Measurements from ENCODE around the gene PGAP2. TPM values are rescaled to one million over a fixed set of nuclear protein-coding genes. Genes with fewer than 3 reads are reported as not detected.
A peak's percentile ranks its signal among the peaks of the same experiment; 100 is the strongest.
"Not testable (repeated sequence)": the region's sequence is repeated elsewhere in the genome, so short reads cannot be mapped to it uniquely, and the experiment has no call there.

The PGAP2 gene
- polyA plus RNA-seq, 2 donors, result 34.0 to 36.9 TPM

- WGBS, 2 donors, result 49 to 57% methylated on average over 4 of the region's 4 CpGs
- no peaks in the 10 kb centered on the region for H3K9me3 ChIP-seq (ENCODE audit: control insufficient read depth in 2 of 2, insufficient read depth in 1 of 2, low read depth in 1 of 2, low read length in 1 of 2)
- peak overlapping the region; percentile 32 to 41 for H3K27ac ChIP-seq (ENCODE audit: low read depth in 2 of 2, low read length in 1 of 2)
- peaks cover 4 to 11% of the 10 kb centered on the region in 2 donors for H3K4me1 ChIP-seq (ENCODE audit: control insufficient read depth in 2 of 2, insufficient read depth in 2 of 2, low read length in 1 of 2)
- H3K4me3 ChIP-seq (ENCODE audit: low read depth in 1 of 2, low read length in 2 of 2), result no peak overlapping the region
- H3K36me3 ChIP-seq (ENCODE audit: control insufficient read depth in 2 of 2, insufficient read depth in 2 of 2, low read length in 1 of 2), result no peaks in the 10 kb centered on the region
- H3K27me3 ChIP-seq (ENCODE audit: control insufficient read depth in 1 of 2, insufficient read depth in 2 of 2, low read length in 2 of 2), result no peaks in the 10 kb centered on the region
These were observed 51.1 kb downstream of the PGAP2 start for GRCh38 chr11:3859373-3859881.

DNA sequence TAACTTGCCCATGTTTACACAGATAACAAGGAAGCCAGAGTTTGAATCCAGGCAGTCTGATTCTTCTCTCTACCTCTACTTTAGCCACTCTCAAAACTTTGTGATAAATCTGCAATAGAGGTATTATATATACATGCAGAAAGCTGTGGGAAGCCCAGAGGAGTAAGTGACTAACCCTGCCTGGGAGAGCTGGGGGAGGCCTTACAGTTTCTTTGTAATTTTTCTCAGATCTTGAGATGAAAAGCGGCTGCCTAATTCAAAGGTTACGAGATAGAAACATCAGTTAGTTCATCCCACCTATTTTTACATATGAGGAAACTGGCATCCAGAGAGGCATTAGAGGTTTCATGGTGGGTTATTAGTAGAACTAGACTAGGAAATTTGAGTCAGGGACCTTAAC is 52.0 kb downstream of the PGAP2 start:
- H3K9me3 ChIP-seq (ENCODE audit: control insufficient read depth in 2 of 2, insufficient read depth in 1 of 2, low read depth in 1 of 2, low read length in 1 of 2), result no peaks in the 10 kb centered on the region
- H3K27me3 ChIP-seq (ENCODE audit: control insufficient read depth in 1 of 2, insufficient read depth in 2 of 2, low read length in 2 of 2), result no peaks in the 10 kb centered on the region
- peaks cover 4 to 10% of the 10 kb centered on the region in 2 donors for H3K4me1 ChIP-seq (ENCODE audit: control insufficient read depth in 2 of 2, insufficient read depth in 2 of 2, low read length in 1 of 2)
- no peak overlapping the region for H3K27ac ChIP-seq (ENCODE audit: low read depth in 2 of 2, low read length in 1 of 2)
- H3K36me3 ChIP-seq (ENCODE audit: control insufficient read depth in 2 of 2, insufficient read depth in 2 of 2, low read length in 1 of 2), result no peaks in the 10 kb centered on the region
- H3K4me3 ChIP-seq (ENCODE audit: low read depth in 1 of 2, low read length in 2 of 2), result no peak overlapping the region
- 81 to 88% methylated on average over 2 of the region's 2 CpGs for WGBS, 2 donors

GRCh38 chr11:3860898-3861393 is 52.6 kb downstream of the PGAP2 start:
- H3K36me3 ChIP-seq (ENCODE audit: control insufficient read depth in 2 of 2, insufficient read depth in 2 of 2, low read length in 1 of 2); H3K4me3 ChIP-seq (ENCODE audit: low read depth in 1 of 2, low read length in 2 of 2); H3K9me3 ChIP-seq (ENCODE audit: control insufficient read depth in 2 of 2, insufficient read depth in 1 of 2, low read depth in 1 of 2, low read length in 1 of 2); H3K27me3 ChIP-seq (ENCODE audit: control insufficient read depth in 1 of 2, insufficient read depth in 2 of 2, low read length in 2 of 2): not testable (repeated sequence)
- H3K27ac ChIP-seq (ENCODE audit: low read depth in 2 of 2, low read length in 1 of 2), result peak overlapping the region in 1 of 2 donors; percentile 2
- 74 to 78% methylated on average over 4 of the region's 4 CpGs for WGBS, 2 donors
- H3K4me1 ChIP-seq (ENCODE audit: control insufficient read depth in 2 of 2, insufficient read depth in 2 of 2, low read length in 1 of 2), result peaks cover 4 to 12% of the 10 kb centered on the region in 2 donors

DNA sequence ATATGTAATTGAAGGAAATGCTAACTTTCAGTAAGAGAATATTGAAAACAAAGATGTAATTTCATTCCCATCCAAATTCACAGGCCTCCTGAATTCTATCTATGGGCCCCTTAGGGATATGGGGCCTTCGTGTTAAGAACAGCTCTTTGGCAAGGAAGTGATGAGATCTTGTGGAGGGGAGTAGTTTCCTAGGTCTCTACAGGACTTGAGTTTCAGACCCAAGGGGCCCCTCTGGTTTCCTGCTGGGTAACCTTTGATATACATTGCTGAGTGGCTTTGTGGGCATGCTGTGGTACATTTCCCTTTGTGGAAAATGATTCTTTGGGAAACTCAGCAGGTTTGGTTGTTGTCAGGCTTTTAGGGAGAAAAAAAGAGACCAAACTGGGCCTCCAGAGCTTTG is 53.3 kb downstream of the PGAP2 start:
- no peaks in the 10 kb centered on the region for H3K9me3 ChIP-seq (ENCODE audit: control insufficient read depth in 2 of 2, insufficient read depth in 1 of 2, low read depth in 1 of 2, low read length in 1 of 2)
- H3K36me3 ChIP-seq (ENCODE audit: control insufficient read depth in 2 of 2, insufficient read depth in 2 of 2, low read length in 1 of 2), result no peaks in the 10 kb centered on the region
- peaks cover 3 to 14% of the 10 kb centered on the region in 2 donors for H3K4me1 ChIP-seq (ENCODE audit: control insufficient read depth in 2 of 2, insufficient read depth in 2 of 2, low read length in 1 of 2)
- no peak overlapping the region for H3K4me3 ChIP-seq (ENCODE audit: low read depth in 1 of 2, low read length in 2 of 2)
- no peak overlapping the region for H3K27ac ChIP-seq (ENCODE audit: low read depth in 2 of 2, low read length in 1 of 2)
- 48 to 58% methylated on average over 1 of the region's 1 CpG for WGBS, 2 donors
- no peaks in the 10 kb centered on the region for H3K27me3 ChIP-seq (ENCODE audit: control insufficient read depth in 1 of 2, insufficient read depth in 2 of 2, low read length in 2 of 2)

DNA sequence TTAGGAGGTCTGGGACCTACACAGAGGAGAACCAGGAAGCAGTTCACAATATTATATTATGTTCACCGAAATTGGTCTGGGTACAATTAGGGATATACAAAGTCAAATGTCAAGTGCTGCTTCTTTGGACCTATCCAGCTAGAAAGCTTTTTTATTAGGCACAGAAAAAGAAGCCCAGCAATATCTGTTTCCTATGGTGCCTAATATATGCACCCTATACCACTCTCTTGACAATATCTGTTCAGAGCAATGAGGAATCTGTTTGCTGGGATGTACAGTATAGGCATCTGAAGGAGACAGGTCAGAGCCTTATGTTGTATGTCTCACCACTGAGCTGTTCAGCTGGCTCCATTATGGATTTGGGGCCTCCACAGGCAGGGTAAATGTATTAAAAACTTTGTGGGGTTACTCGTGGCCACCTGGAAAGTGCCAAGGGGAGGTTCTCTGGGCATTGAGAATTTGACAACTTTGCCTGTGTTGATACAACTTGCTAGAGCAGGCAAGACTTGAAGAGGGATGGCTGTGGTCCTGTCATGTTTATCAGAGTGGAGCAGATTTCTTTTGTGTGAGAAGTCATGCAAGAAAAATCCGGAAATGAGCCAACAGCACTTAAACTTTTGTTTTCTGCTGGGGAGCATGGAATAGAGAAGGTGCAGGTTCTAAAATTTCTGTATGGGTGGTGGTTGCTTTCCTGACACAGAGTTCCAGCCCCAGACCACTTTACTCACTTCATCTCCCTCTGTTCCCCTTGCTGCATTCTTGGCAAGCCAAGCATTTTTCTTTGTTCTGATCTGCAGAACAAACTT is 57.2 kb downstream of the PGAP2 start:
- 26 to 36% methylated on average over 3 of the region's 3 CpGs for WGBS, 2 donors
- Histone ChIP-seq H3K27me3 (ENCODE audit: control insufficient read depth in 1 of 2, insufficient read depth in 2 of 2, low read length in 2 of 2) (no peaks in the 10 kb centered on the region), H3K4me1 (ENCODE audit: control insufficient read depth in 2 of 2, insufficient read depth in 2 of 2, low read length in 1 of 2) (peaks cover 0 to 16% of the 10 kb centered on the region in 2 donors), H3K36me3 (ENCODE audit: control insufficient read depth in 2 of 2, insufficient read depth in 2 of 2, low read length in 1 of 2) (no peaks in the 10 kb centered on the region), H3K9me3 (ENCODE audit: control insufficient read depth in 2 of 2, insufficient read depth in 1 of 2, low read depth in 1 of 2, low read length in 1 of 2) (no peaks in the 10 kb centered on the region), H3K27ac (ENCODE audit: low read depth in 2 of 2, low read length in 1 of 2) (peak overlapping the region; percentile 28 to 62), H3K4me3 (ENCODE audit: low read depth in 1 of 2, low read length in 2 of 2) (no peak overlapping the region)

DNA sequence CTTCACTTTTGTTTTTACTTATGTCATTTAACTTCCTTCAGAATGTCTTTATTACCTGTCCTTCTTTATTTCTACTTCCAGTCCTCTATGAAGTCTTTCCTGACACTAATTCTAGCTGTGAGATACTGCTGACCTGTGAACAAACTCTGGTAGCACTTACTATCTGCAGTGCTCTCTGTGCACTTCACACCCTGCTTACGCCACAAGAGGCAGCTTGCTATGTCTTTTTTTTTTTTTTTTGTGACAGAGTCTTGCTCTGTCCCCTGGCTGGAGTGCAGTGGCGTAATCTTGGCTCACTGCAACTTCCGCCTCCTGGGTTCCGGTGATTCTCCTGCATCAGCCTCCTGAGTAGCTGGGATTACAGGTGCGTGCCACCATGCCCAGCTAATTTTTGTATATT is 57.8 kb downstream of the PGAP2 start:
- no peaks in the 10 kb centered on the region for H3K27me3 ChIP-seq (ENCODE audit: control insufficient read depth in 1 of 2, insufficient read depth in 2 of 2, low read length in 2 of 2)
- H3K9me3 ChIP-seq (ENCODE audit: control insufficient read depth in 2 of 2, insufficient read depth in 1 of 2, low read depth in 1 of 2, low read length in 1 of 2), result no peaks in the 10 kb centered on the region
- no peak overlapping the region for H3K4me3 ChIP-seq (ENCODE audit: low read depth in 1 of 2, low read length in 2 of 2)
- H3K4me1 ChIP-seq (ENCODE audit: control insufficient read depth in 2 of 2, insufficient read depth in 2 of 2, low read length in 1 of 2), result peaks cover 0 to 13% of the 10 kb centered on the region in 2 donors
- no peak overlapping the region for H3K27ac ChIP-seq (ENCODE audit: low read depth in 2 of 2, low read length in 1 of 2)
- WGBS, 2 donors, result 69 to 70% methylated on average over 5 of the region's 5 CpGs
- no peaks in the 10 kb centered on the region for H3K36me3 ChIP-seq (ENCODE audit: control insufficient read depth in 2 of 2, insufficient read depth in 2 of 2, low read length in 1 of 2)

- H3K4me1 ChIP-seq (ENCODE audit: control insufficient read depth in 2 of 2, insufficient read depth in 2 of 2, low read length in 1 of 2), result peaks cover 0 to 13% of the 10 kb centered on the region in 2 donors
- H3K27me3 ChIP-seq (ENCODE audit: control insufficient read depth in 1 of 2, insufficient read depth in 2 of 2, low read length in 2 of 2), result no peaks in the 10 kb centered on the region
- no peak overlapping the region for H3K27ac ChIP-seq (ENCODE audit: low read depth in 2 of 2, low read length in 1 of 2)
- no peak overlapping the region for H3K4me3 ChIP-seq (ENCODE audit: low read depth in 1 of 2, low read length in 2 of 2)
- H3K9me3 ChIP-seq (ENCODE audit: control insufficient read depth in 2 of 2, insufficient read depth in 1 of 2, low read depth in 1 of 2, low read length in 1 of 2), result no peaks in the 10 kb centered on the region
- no peaks in the 10 kb centered on the region for H3K36me3 ChIP-seq (ENCODE audit: control insufficient read depth in 2 of 2, insufficient read depth in 2 of 2, low read length in 1 of 2)
These were observed 58.5 kb downstream of the PGAP2 start for GRCh38 chr11:3866836-3867208.

GRCh38 chr11:3867209-3868091 is 59.1 kb downstream of the PGAP2 start:
- no peaks in the 10 kb centered on the region for H3K36me3 ChIP-seq (ENCODE audit: control insufficient read depth in 2 of 2, insufficient read depth in 2 of 2, low read length in 1 of 2)
- H3K9me3 ChIP-seq (ENCODE audit: control insufficient read depth in 2 of 2, insufficient read depth in 1 of 2, low read depth in 1 of 2, low read length in 1 of 2), result no peaks in the 10 kb centered on the region
- H3K4me1 ChIP-seq (ENCODE audit: control insufficient read depth in 2 of 2, insufficient read depth in 2 of 2, low read length in 1 of 2), result peaks cover 0 to 13% of the 10 kb centered on the region in 2 donors
- H3K27ac ChIP-seq (ENCODE audit: low read depth in 2 of 2, low read length in 1 of 2), result peak overlapping the region; percentile 22 to 56
- H3K27me3 ChIP-seq (ENCODE audit: control insufficient read depth in 1 of 2, insufficient read depth in 2 of 2, low read length in 2 of 2), result no peaks in the 10 kb centered on the region
- WGBS, 2 donors, result 29 to 41% methylated on average over 6 of the region's 6 CpGs
- no peak overlapping the region for H3K4me3 ChIP-seq (ENCODE audit: low read depth in 1 of 2, low read length in 2 of 2)

DNA sequence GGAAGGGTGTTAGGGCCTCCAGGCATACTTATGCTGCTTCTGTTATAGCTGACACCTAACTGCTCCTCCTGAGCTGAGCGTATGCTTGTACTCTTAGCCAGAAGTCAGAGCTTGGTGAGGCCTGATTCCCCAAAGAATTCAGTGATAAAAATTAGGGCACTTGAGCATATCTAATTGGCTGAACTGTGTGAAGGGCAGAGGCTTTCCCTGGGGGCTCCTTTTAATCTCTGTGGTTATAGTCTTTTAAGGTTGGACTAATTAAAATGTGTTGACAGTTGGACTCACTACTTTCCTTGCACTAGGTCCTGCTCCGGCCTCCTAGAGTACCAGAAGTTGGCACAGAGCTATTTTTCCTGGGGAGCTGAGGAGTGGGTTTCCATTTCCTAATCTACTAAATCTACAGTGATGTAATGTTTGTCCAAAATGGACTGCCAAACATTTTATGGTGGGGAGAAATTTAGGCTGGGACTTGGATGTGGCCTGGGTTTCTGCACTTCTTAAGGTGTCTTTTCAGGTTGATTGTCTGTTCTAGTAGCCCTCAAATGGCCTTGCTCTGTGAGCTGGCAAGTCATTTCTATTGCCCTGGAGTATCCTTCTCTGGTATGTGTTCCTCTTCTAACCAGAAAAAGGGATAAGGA is 65.5 kb downstream of the PGAP2 start:
- no peaks in the 10 kb centered on the region for H3K9me3 ChIP-seq (ENCODE audit: control insufficient read depth in 2 of 2, insufficient read depth in 1 of 2, low read depth in 1 of 2, low read length in 1 of 2)
- no peaks in the 10 kb centered on the region for H3K36me3 ChIP-seq (ENCODE audit: control insufficient read depth in 2 of 2, insufficient read depth in 2 of 2, low read length in 1 of 2)
- no peaks in the 10 kb centered on the region for H3K27me3 ChIP-seq (ENCODE audit: control insufficient read depth in 1 of 2, insufficient read depth in 2 of 2, low read length in 2 of 2)
- 87 to 93% methylated on average over 2 of the region's 2 CpGs for WGBS, 2 donors
- no peak overlapping the region for H3K27ac ChIP-seq (ENCODE audit: low read depth in 2 of 2, low read length in 1 of 2)
- H3K4me3 ChIP-seq (ENCODE audit: low read depth in 1 of 2, low read length in 2 of 2), result no peak overlapping the region
- H3K4me1 ChIP-seq (ENCODE audit: control insufficient read depth in 2 of 2, insufficient read depth in 2 of 2, low read length in 1 of 2), result peaks cover 0 to 8% of the 10 kb centered on the region in 2 donors

Data from esophagus (tissue), 2 donors.